HG03558 (cell line): ENCODE data around the gene GLMP.

Source experiments
- ATAC-seq: cut with Tn5 transposase; IDR thresholded peaks from one replicate; pipeline ENCODE4 v1.9.1; 2021; ENCODE audit warnings: moderate number of reproducible peaks; ENCODE audit not compliant: unreplicated experiment; ENCODE audit errors: extremely low read depth

Gene GLMP

DNA sequence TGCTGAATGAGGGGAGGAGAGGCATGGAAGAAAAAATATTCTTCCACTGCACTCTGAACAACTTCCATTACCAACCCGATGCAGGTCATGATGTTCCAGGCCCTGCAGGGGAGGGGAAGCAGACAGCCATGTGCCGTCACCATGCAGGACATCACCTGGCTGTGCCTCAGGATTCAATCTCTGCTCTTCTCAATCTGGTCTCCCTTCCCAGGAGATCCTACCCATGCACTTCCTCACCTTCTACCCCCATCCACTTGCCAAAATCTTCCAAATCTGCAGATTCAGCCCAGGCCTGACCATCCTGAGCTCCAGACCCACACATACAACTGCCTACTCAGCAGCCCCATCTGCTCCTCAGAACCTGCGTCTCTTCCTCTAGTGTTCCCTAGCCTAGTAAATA is 41.8 kb downstream of the GLMP start:
- ATAC-seq = no peak

DNA sequence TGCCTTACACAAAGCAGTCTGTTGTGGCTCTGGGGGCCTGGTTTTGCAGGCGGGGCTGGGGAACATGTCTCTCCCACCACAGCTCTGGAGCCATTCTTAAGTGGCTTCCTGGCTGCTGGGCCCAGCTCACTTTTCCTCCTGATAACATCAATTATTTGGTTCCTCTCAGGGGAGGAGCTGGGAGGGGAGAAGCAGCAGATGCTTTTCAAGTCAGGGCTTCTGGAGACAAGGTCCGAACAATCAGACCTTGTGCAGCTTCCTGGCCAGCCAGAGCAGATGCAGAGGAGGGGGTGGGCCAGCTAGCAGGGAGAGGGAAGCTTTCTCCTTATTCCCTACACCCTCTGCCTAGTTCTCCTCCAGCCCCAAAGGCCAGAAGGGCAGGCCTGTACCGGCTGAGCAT is 44.0 kb downstream of the GLMP start:
- ATAC-seq = no peak

DNA sequence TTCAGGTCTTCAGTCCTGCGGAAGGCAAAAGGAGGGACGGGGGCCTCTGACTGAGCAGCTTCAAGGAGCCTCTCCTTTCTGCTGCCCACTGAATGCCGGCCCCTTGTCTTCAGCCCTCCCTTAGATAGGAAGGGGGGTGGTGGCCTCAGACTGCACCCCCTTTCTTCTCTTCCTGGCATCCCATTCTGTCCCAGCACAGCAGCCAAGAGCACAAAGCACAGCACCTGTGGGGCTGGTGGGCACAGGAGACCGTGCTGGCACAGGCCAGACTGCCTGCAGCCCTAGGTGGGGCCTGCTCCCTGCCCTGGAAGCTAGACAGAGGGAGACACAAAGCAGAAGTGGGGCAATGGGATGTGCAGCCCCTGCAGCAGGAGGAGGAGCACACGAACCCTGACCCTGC is 45.9 kb downstream of the GLMP start:
- ATAC-seq = no peak

DNA sequence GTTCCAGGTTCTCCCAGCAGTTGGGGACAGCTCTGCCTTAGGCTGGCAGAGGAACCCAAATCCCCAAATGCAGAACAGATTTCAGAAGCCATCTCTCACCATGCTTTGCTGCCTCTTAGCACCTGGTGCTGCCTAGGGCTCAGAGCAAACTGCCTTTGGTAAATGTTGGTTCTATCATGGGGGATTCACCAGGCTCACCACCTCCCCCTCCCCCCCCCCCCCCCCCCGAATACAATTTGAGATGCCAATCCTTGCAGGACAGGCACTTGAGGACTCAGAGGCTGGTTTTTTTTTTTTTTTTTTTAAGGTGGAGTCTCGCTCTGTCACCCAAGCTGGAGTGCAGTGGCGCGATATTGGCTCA is 47.2 kb downstream of the GLMP start:
- ATAC-seq = no peak

DNA sequence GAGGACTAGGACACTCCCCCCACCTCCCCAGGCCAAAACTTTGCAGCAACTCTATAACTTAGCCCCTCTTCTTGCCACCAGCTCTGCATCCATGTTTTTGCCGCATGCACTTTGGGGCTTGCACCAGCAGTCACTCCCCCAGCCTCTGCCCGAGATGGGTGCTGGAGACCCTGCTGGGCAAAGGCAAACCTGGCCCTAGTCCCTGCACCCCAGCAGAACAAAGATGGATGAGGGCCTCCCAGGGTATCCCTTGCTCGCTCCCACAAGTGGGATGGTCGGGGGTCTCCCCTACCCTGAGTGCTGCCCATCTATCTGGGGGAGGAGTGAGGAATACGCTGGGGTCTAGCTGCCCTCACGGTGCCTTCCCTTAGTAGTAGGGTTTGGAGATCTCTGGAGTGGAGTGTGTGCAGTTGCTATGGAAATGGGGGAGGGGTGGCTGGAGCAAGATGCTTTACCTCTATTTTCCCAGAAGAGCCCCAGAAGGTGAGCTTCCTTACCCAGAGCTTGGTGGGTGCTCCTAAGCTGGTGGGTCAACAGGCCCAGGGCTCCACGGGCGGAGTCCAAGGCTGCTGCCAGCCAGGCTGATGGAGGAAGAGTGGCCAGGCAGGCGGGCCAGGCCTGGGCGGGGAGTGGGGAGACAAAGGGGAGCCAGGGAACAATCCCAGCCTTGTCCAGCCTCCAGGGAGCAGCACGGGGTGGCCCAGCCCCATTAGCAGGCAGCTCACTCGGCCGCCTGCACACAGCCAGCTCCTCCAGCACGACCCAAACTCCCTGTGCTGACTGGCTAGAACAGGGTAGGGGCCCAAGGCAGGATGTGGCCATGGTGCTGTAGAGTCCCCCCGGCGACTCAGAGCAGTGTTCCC is 47.8 kb downstream of the GLMP start, which contains the start of gene PAQR6:
PAQR6 (minus strand) TSS at position 597 of the 863 bp plus-strand sequence. CDS start 1,325 bp downstream, outside the sequence.
- no peak for ATAC-seq

DNA sequence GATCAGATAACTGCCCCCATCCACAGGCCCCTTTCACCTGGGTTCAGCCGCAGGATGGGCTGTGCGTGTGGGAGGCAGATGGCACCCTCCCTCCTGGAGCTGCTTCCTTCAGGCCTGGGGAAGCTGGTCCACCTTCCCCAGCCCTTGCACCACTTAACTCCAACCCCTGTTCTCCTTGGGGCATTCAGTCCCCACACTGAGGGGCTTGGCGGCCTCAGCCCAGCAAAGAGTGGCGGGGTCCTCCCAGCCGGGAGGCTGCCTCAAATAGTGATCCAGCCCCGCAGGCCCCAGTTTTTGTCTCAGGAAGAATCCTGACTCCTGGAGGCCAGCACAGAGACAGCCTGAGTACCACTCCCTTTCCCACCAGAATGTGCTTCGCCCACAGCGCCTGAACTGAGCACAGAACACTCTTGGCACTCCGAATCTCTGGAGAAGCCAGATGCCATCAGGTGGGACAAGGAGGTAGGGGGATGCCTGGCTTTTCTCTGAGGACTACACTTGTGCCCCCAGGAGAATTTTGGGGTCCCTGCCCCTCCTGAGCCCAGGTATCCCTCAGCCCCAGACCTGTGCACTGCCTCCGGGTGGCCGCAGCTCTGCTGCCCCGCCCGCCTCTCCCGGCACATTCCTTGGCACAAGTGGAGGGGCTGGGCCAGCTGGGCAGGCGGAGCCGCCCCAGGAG is 48.6 kb downstream of the GLMP start:
- no peak for ATAC-seq

DNA sequence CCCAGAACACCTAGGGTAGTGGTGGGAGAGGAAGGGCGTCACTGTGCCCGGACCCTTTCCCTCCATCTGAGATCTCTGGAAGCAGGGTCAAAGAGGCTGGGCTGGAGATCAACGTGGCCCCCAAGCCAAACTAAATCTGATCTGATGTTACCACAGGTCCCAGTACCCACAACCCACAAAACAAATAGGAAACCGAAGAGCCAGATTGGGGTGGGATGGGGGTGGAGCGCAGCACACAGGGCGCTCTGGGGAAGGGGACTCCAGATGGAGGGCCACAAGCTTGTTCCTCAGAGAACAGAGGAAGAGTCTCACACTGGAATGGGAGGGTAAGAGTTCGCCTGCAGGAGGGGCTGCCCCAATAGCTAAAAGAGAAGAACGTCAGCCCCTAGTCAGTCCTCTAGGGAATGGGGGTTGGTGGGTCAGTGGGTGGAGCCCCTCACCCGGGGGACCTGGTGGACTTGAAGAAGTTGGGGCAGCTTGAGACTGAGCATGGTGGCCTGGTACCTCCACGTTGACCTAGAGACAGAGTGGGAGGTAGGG is 49.2 kb downstream of the GLMP start:
- ATAC-seq = no peak

DNA sequence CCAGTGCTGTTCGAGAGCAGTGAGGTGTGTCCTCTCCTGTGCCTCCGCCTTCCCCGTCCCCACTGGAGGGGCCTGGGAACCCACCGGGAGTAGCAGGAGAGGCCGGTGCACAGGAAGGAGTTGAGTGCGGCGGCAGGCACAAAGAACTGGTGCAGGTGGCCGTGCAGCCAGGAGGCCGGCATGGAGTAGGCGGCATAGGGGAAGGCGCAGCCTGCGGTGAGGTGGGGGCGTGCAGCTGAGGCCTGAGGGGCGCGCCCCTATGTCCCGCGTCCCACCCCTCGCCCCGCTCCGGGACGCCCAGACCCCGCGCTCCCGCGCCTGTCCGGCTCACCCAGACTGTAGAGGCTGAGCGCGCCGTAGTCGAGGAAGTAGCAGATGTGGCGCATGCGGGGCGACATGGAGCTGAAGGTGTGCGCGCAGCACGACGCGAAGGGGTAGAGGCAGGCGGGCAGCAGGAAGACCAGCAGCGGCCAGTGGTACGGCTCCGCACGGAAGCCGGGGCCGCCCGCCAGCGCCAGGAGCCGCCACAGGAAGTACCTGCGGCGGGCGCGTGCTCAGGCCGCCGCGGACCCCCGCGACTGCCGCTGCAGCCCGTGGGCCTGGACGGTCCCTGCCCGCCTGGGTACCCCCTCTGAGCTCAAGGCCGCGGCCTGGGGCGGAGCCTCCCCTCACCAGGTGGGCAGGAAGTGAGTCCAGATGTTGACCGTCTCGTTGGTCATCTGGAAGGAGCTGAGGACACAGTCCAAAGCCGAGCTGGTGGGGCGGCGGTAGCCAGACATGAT is 49.8 kb downstream of the GLMP start:
- no peak for ATAC-seq

DNA sequence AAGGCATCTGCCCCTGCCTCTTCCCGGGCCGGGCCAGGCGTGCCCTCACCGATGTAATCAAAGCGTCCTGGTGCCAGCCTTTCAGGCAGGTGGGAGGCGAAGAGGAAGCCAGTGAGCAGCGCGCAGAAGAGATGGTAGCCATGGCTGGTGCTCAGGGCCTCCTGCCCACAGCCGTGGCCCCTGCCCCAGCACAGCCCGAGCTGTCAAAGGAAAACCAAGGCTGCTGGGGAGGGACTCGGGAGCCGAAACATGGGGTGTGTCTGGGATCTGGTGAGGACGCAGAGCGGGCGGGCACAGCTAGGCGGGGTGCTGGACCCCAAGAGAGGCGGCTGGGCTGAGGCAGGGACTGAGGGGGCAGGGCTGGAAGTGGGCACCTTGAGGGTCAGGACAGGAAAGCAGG is 50.8 kb downstream of the GLMP start:
- no peak for ATAC-seq

DNA sequence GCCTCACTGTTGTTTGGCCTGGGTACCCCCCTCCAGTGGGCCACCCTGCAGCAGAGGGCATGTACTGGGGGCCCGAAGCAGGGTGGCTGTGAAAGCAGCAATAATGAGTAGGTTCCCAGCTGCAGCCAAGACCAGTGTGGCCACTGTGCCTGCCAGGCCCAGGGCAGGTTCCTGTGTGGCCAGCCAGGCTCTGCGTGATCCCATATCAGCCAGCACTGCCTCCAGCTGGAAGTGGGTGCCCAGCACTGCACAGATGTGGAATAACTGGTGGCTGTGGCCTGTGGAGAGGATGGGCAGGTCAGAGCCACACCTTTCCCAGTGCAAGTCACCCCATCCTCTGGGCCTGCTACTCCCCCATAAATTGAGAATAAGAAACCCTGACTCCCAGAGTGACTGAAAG is 51.4 kb downstream of the GLMP start:
- no peak for ATAC-seq

DNA sequence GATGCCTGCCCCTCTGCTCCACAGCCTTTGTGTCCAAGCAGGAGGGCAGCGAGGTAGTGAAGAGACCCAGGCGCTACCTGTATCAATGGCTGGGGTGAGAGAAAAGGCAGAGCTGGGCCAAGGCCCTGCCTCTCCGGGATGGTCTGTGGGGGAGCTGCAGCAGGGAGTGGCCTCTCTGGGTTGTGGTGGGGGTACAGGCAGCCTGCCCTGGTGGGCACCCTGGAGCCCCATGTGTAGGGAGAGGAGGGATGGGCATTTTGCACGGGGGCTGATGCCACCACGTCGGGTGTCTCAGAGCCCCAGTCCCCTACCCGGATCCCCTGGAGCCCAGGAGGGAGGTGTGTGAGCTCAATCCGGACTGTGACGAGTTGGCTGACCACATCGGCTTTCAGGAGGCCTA is 52.7 kb downstream of the GLMP start:
- ATAC-seq = no peak
